Measurements from ENCODE around the gene SLC25A13. TPM values are rescaled to one million over a fixed set of nuclear protein-coding genes. Genes with fewer than 3 reads are reported as not detected.

The SLC25A13 gene
- total RNA-seq, 4 donors from 2014 or later: 23.5 to 36.6 (median 27.5) TPM

GRCh38 chr7:96320442-96320841 is 1.5 kb downstream of the SLC25A13 start:
- no peak for TF ChIP-seq CTCF (IDR thresholded peaks at IDR 0.05; ENCODE audit: low read depth)

- no peak for TF ChIP-seq CTCF (IDR thresholded peaks at IDR 0.05; ENCODE audit: low read depth)
Observed at GRCh38 chr7:96319439-96319838, 2.5 kb downstream of the SLC25A13 start.

- no peak for TF ChIP-seq CTCF (IDR thresholded peaks at IDR 0.05; ENCODE audit: low read depth)
Observed at GRCh38 chr7:96316949-96317348, 4.9 kb downstream of the SLC25A13 start.

GRCh38 chr7:96315125-96315512 is 6.8 kb downstream of the SLC25A13 start:
- no peak for TF ChIP-seq CTCF (IDR thresholded peaks at IDR 0.05; ENCODE audit: low read depth)

- no peak for TF ChIP-seq CTCF (IDR thresholded peaks at IDR 0.05; ENCODE audit: low read depth)
Observed at GRCh38 chr7:96314402-96315124, 7.3 kb downstream of the SLC25A13 start.

- TF ChIP-seq CTCF (IDR thresholded peaks at IDR 0.05; ENCODE audit: low read depth): no peak
Observed at GRCh38 chr7:96313940-96314339, 8.0 kb downstream of the SLC25A13 start.

GRCh38 chr7:96312502-96312901 is 9.4 kb downstream of the SLC25A13 start:
- no peak for TF ChIP-seq CTCF (IDR thresholded peaks at IDR 0.05; ENCODE audit: low read depth)

Data from subcutaneous adipose tissue (tissue), 4 donors.